Upper lobe of left lung (tissue), 6 donors: ENCODE data around the gene NRXN3. TPM values are rescaled to one million over a fixed set of nuclear protein-coding genes. Genes with fewer than 3 reads are reported as not detected.

Source experiments
- ATAC-seq, 2 donors: fragments of 200-7000 bp; cut with Tn5 transposase; one replicate each; pipeline ENCODE4 v1.9.1; 2022; ENCODE audit warnings: mild to moderate bottlenecking in 2 of 2, moderate library complexity in 2 of 2; ENCODE audit not compliant: low FRiP score in 2 of 2
- DNase-seq, 2 donors: peaks; one replicate each; pipeline ENCODE4 v3.0.0-alpha.2; 2019 to 2020
- H3K27ac ChIP-seq, 4 donors: fragments of 200-600 bp; sonication (generic); one replicate each; pipeline ENCODE4 v1.5.1; 2016 to 2019
- H3K27me3 ChIP-seq, 4 donors: fragments of 200-600 bp; sonication (generic); one replicate each; pipeline ENCODE4 v1.5.1; 2017 to 2019
- H3K36me3 ChIP-seq, 4 donors: fragments of 200-600 bp; sonication (generic); one replicate each; pipeline ENCODE4 v1.5.1; 2016 to 2019
- H3K4me1 ChIP-seq, 4 donors: fragments of 200-600 bp; sonication (generic); one replicate each; pipeline ENCODE4 v1.5.1; 2018 to 2019
- H3K4me3 ChIP-seq, 4 donors: fragments of 200-600 bp; sonication (generic); one replicate each; pipeline ENCODE4 v1.5.1; 2017 to 2019; ENCODE audit warnings: mild to moderate bottlenecking in 2 of 4, moderate library complexity in 1 of 4
- H3K9me3 ChIP-seq, 4 donors: fragments of 200-600 bp; sonication (generic); one replicate each; pipeline ENCODE4 v1.5.1; 2018 to 2019
- EP300 ChIP-seq, 4 donors: sonication (generic); formaldehyde crosslinking; IDR thresholded peaks; one replicate each; pipeline ENCODE4 v1.5.1; 2017; ENCODE audit warnings: antibody characterized with exemption in 4 of 4, control low read depth in 2 of 4
- POLR2A ChIP-seq, 4 donors: fragments of 450-650 bp; IDR thresholded peaks; one replicate each; pipeline ENCODE4 v1.5.1; 2016 to 2017; ENCODE audit warnings: antibody characterized with exemption in 4 of 4, mild to moderate bottlenecking in 2 of 4
- POLR2AphosphoS5 ChIP-seq, 2 donors: sonication (generic); formaldehyde crosslinking; IDR thresholded peaks; one replicate each; pipeline ENCODE4 v1.5.1; 2017; ENCODE audit warnings: antibody characterized with exemption in 2 of 2
- WGBS, 2 donors: methylation state at CpG; one replicate each; pipeline ENCODE4 v1.1.5; 2017 to 2018; 5-methylcytosine and 5-hydroxymethylcytosine counted together
- total RNA-seq, 6 donors: library from RNA; depleted of rRNA in 4 of 6; stranded (reverse); fragments of >200 nt in 4 of 6; gene quantifications; one replicate each; pipeline versions ENCODE4 v1.1.0 to v1.2.1, GENCODE V29; 2016 to 2021
- TF ChIP-seq, protein P1 (sequence below), 6 experiments: fragments of 450-650 bp in 4 of 6; fragments of 200-600 bp in 2 of 6; sonication (generic) in 2 of 6; IDR thresholded peaks; one replicate each; pipeline ENCODE4 v1.5.1; 2016 to 2019; ENCODE audit warnings: antibody characterized with exemption in 6 of 6
- donor health status: DM: no; HTN: no; CAD: no; lungs with moderate emphysema.
- donor health status: DM: no; HTN: yes; CAD: no; lungs with severe emphysema.

The NRXN3 gene
- total RNA-seq, 6 donors from 2014 or later = 4.4 to 14.9 (median 7.2) TPM

DNA sequence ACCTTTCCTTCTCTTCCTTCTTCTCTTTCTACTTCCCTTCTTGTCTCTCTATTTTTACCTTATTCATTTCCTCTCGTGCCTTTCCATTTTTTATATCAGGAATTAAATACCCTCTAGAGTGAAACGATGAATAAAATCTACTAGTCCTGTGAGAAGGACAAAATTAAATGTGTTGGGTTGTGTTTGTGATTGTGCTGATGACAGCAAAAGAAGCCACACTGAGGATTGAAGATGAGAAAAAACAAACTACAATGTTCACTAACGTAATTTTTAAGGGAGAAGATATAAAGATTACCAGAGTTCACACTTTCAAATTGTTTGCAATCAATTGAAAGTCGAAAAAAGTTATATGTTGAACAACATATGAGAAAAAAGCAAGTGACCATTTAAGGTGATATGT, 1029.0 kb downstream of the NRXN3 start:
- Histone ChIP-seq H3K27ac (no peak overlapping the region), H3K27me3 (no peaks in the 10 kb centered on the region), H3K36me3 (no peaks in the 10 kb centered on the region), H3K4me1 (no peaks in the 10 kb centered on the region), H3K4me3 (no peak overlapping the region), H3K9me3 (no peaks in the 10 kb centered on the region)
- DNase-seq (no peak), ATAC-seq (no peak)
- 73 to 84% methylated on average over 4 of the region's 4 CpGs for WGBS, 2 donors
- TF ChIP-seq POLR2A (IDR thresholded peaks at IDR 0.05) (no peak), POLR2AphosphoS5 (IDR thresholded peaks at IDR 0.05) (no peak), EP300 (IDR thresholded peaks at IDR 0.05) (no peak)
- TF ChIP-seq, protein P1, sequence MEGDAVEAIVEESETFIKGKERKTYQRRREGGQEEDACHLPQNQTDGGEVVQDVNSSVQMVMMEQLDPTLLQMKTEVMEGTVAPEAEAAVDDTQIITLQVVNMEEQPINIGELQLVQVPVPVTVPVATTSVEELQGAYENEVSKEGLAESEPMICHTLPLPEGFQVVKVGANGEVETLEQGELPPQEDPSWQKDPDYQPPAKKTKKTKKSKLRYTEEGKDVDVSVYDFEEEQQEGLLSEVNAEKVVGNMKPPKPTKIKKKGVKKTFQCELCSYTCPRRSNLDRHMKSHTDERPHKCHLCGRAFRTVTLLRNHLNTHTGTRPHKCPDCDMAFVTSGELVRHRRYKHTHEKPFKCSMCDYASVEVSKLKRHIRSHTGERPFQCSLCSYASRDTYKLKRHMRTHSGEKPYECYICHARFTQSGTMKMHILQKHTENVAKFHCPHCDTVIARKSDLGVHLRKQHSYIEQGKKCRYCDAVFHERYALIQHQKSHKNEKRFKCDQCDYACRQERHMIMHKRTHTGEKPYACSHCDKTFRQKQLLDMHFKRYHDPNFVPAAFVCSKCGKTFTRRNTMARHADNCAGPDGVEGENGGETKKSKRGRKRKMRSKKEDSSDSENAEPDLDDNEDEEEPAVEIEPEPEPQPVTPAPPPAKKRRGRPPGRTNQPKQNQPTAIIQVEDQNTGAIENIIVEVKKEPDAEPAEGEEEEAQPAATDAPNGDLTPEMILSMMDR (IDR thresholded peaks at IDR 0.05) = no peak

DNA sequence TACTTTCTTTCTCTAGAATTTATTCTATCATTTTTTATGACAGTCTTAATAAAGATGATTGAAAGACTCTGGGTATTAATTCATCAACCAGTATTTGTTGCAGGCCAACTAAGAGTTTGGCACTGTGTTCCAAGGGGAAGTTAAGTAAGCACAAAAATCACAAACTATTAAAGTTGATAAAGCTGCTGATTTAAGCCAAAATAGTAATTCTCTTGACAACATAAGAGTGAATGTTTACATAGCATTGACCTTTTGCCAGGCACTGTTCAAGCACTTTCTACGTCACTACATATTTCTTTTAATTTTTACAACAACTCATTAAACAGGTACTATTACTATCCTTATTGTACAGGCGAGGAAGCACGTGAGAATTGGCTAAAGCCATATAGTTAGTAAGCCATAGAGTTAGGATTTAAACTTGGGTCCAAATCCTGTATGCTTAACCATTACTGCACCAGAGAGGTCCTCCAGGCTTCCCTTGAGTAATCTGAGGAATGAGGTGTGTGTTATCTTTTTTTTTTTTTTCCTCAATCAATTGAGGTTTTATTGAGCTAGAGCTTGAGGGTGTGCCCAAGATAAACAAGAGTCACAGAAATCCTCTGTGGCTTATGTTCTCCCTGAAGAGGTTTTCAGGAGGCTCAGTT, 1031.5 kb downstream of the NRXN3 start:
- no peak overlapping the region for H3K4me3 ChIP-seq
- H3K27me3 ChIP-seq = no peaks in the 10 kb centered on the region
- WGBS, 2 donors = 51 to 66% methylated on average over 3 of the region's 3 CpGs
- no peaks in the 10 kb centered on the region for H3K4me1 ChIP-seq
- no peak overlapping the region for H3K27ac ChIP-seq
- TF ChIP-seq, protein P1 (IDR thresholded peaks at IDR 0.05) = no peak
- TF ChIP-seq POLR2A (IDR thresholded peaks at IDR 0.05) (no peak), EP300 (IDR thresholded peaks at IDR 0.05) (no peak), POLR2AphosphoS5 (IDR thresholded peaks at IDR 0.05) (no peak)
- DNase-seq (no peak), ATAC-seq (no peak)
- H3K36me3 ChIP-seq = no peaks in the 10 kb centered on the region
- no peaks in the 10 kb centered on the region for H3K9me3 ChIP-seq

GRCh38 chr14:79204591-79204990, 1034.4 kb downstream of the NRXN3 start:
- Histone ChIP-seq H3K27me3 (no peaks in the 10 kb centered on the region), H3K27ac (no peak overlapping the region), H3K4me3 (no peak overlapping the region), H3K4me1 (no peaks in the 10 kb centered on the region), H3K9me3 (no peaks in the 10 kb centered on the region), H3K36me3 (no peaks in the 10 kb centered on the region)
- ATAC-seq (no peak), DNase-seq (no peak)
- TF ChIP-seq POLR2AphosphoS5 (IDR thresholded peaks at IDR 0.05) (no peak), POLR2A (IDR thresholded peaks at IDR 0.05) (no peak), EP300 (IDR thresholded peaks at IDR 0.05) (no peak)
- TF ChIP-seq, protein P1 (IDR thresholded peaks at IDR 0.05) = no peak

- H3K4me3 ChIP-seq = no peak overlapping the region
- no peak overlapping the region for H3K27ac ChIP-seq
- ATAC-seq (no peak), DNase-seq (no peak)
- no peaks in the 10 kb centered on the region for H3K36me3 ChIP-seq
- no peaks in the 10 kb centered on the region for H3K4me1 ChIP-seq
- TF ChIP-seq POLR2A (IDR thresholded peaks at IDR 0.05) (no peak), POLR2AphosphoS5 (IDR thresholded peaks at IDR 0.05) (no peak)
- no peaks in the 10 kb centered on the region for H3K27me3 ChIP-seq
- WGBS, 2 donors = 65 to 76% methylated on average over 2 of the region's 2 CpGs
- H3K9me3 ChIP-seq = no peaks in the 10 kb centered on the region
Observed at GRCh38 chr14:79209418-79209817, 1039.2 kb downstream of the NRXN3 start.

DNA sequence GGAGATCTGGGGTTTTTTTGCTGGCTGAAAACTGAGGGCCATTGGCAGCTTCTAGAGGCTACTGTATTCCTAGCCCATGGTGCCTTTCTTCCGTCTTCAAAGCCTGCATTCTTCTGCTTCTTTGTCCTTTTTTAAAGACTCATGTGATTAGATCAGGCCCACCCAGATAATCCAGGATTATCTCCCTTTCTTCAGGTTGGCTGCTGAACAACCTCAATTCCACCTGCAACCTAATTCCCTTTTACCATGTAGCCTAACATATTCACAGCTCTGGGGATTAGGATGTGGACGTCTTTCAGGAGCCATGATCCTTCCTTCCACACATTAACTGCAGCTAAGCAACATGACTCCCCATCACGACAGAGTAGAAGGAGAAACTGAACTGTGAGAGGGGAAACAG, 1055.6 kb downstream of the NRXN3 start:
- WGBS, 2 donors = 58 to 67% methylated on average over 3 of the region's 3 CpGs
- Histone ChIP-seq H3K4me1 (no peaks in the 10 kb centered on the region), H3K4me3 (no peak overlapping the region), H3K27me3 (no peaks in the 10 kb centered on the region), H3K27ac (no peak overlapping the region), H3K9me3 (no peaks in the 10 kb centered on the region), H3K36me3 (no peaks in the 10 kb centered on the region)
- no peak for TF ChIP-seq POLR2A (IDR thresholded peaks at IDR 0.05)
- no peak for TF ChIP-seq EP300 (IDR thresholded peaks at IDR 0.05)
- TF ChIP-seq, protein P1 (IDR thresholded peaks at IDR 0.05) = no peak
- no peak for TF ChIP-seq POLR2AphosphoS5 (IDR thresholded peaks at IDR 0.05)
- no peak for ATAC-seq
- no peak for DNase-seq
